CD4-positive, alpha-beta T cell (primary cell): ENCODE measurements around the gene SPATA16. TPM values are rescaled to one million over a fixed set of nuclear protein-coding genes. Genes with fewer than 3 reads are reported as not detected.

ENCODE experiments used
- ATAC-seq: fragments of 200-7000 bp; cut with Tn5 transposase; one replicate; pipeline ENCODE4 v1.10.0; 2022; ENCODE audit warnings: mild to moderate bottlenecking; ENCODE audit not compliant: poor library complexity
- CTCF ChIA-PET: fragments of 350-600 bp; sonication (Branson Sonifier 250); formaldehyde crosslinking; loops from one replicate; lab custom pipeline; 2021; ENCODE audit warnings: antibody characterized with exemption, inconsistent platforms; lab: Charles Lee
- POLR2A ChIA-PET: fragments of 350-600 bp; sonication (Branson Sonifier 250); formaldehyde crosslinking; loops from one replicate; lab custom pipeline; 2021; ENCODE audit warnings: antibody characterized with exemption, inconsistent platforms; lab: Charles Lee
- DNase-seq, 14 experiments: peaks; one replicate each; pipeline ENCODE4 v3.0.0-alpha.2; 2013 to 2020; ENCODE audit warnings: mixed read lengths in 2 of 14
- H3K27ac ChIP-seq, 2 donors: one replicate each; pipeline versions ENCODE4 v1.5.1 to v1.7.0; 2013; ENCODE audit warnings: low read length in 2 of 2, low read depth in 1 of 2, mild to moderate bottlenecking in 1 of 2
- H3K27me3 ChIP-seq, 2 experiments: 1 replicate in 1 of 2; 2 replicates in 1 of 2; pipeline versions ENCODE4 v1.6.1 to v1.7.0; 2013; ENCODE audit warnings: low read length in 2 of 2, control low read depth in 1 of 2, mild to moderate bottlenecking in 1 of 2, moderate library complexity in 1 of 2; ENCODE audit not compliant: insufficient read depth in 2 of 2, control insufficient read depth in 1 of 2
- H3K36me3 ChIP-seq: one replicate; pipeline ENCODE4 v1.6.1; 2013; ENCODE audit warnings: low read length, control low read depth; ENCODE audit not compliant: insufficient read depth
- H3K4me1 ChIP-seq: one replicate; pipeline ENCODE4 v1.6.1; 2013; ENCODE audit warnings: low read length, control low read depth; ENCODE audit not compliant: insufficient read depth
- H3K4me3 ChIP-seq: one replicate; pipeline ENCODE4 v1.5.1; 2013; ENCODE audit warnings: mild to moderate bottlenecking, low read length, moderate library complexity
- H3K9me3 ChIP-seq, 2 experiments: 1 replicate in 1 of 2; 2 replicates in 1 of 2; pipeline versions ENCODE4 v1.6.1 to v1.7.0; 2013; ENCODE audit warnings: low read length in 2 of 2, mild to moderate bottlenecking in 2 of 2, control low read depth in 1 of 2, moderate library complexity in 1 of 2; ENCODE audit not compliant: control insufficient read depth in 1 of 2, insufficient read depth in 1 of 2
- H3K27ac Mint-ChIP-seq: one replicate; pipeline ENCODE4 v1.8.0; 2020; ENCODE audit warnings: mixed read lengths
- H3K27me3 Mint-ChIP-seq: one replicate; pipeline ENCODE4 v1.8.0; 2021; ENCODE audit warnings: mixed read lengths
- H3K36me3 Mint-ChIP-seq: one replicate; pipeline ENCODE4 v1.8.0; 2021; ENCODE audit warnings: low read depth, mixed read lengths
- H3K4me1 Mint-ChIP-seq: one replicate; pipeline ENCODE4 v1.8.0; 2021; ENCODE audit warnings: low read depth, mixed read lengths
- H3K4me3 Mint-ChIP-seq: one replicate; pipeline ENCODE4 v1.8.0; 2020; ENCODE audit warnings: mild to moderate bottlenecking, mixed read lengths
- H3K9me3 Mint-ChIP-seq: one replicate; pipeline ENCODE4 v1.8.0; 2020; ENCODE audit warnings: mixed read lengths
- intact Hi-C, 2 experiments: fragments of 100-400 bp; cut with DNase I in 1 of 2; cut with micrococcal nuclease in 1 of 2; formaldehyde crosslinking; loops; one replicate each; pipeline versions ENCODE4 v1.15.1 to v1.9.0; 2023 to 2025; cut with DNase I, micrococcal nuclease
- total RNA-seq, 174 experiments: library from RNA in 2 of 174; stranded (reverse) in 2 of 174; gene quantifications; one replicate each; pipeline ENCODE4 v1.2.3 and lab custom pipeline; 2021 to 2026
- TF ChIP-seq, protein P1 (sequence below): fragments of 200-600 bp; IDR thresholded peaks from one replicate; pipeline ENCODE4 v1.8.0; 2022; ENCODE audit warnings: antibody characterized with exemption, mild to moderate bottlenecking

The SPATA16 gene
- total RNA-seq, 2 experiments from 2014 or later, result not detected

DNA sequence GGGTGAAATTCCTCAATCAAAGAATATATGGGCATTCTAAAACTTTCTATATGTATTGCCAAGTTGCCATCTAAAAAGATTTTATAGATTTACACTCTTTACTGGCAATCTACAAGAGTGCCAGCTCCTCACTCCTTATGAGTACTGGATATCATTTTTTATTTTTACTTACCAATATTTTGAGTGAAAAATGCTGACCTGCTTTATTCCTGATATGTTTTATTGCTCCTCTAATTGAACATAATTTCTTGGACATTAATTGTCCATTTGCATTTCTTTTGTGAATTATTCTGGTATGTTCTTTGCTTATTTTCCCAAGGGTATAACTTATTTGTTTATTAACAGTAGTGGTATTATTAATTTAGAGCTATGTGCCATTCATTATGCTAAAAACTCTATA, 293.7 kb downstream of the SPATA16 start:
- ChIA-PET POLR2A (no interaction called here), CTCF (no interaction called here)
- H3K4me1 ChIP-seq, result no peaks in the 10 kb centered on the region
- peaks cover 43% of the 10 kb centered on the region for H3K27me3 Mint-ChIP-seq
- no peak overlapping the region for H3K4me3 Mint-ChIP-seq
- ATAC-seq, result no peak
- no peak overlapping the region for H3K4me3 ChIP-seq
- H3K9me3 Mint-ChIP-seq, result no peaks in the 10 kb centered on the region
- no peaks in the 10 kb centered on the region for H3K4me1 Mint-ChIP-seq
- no peak overlapping the region for H3K27ac ChIP-seq
- intact Hi-C loops, result no loop called here
- TF ChIP-seq, protein P1, sequence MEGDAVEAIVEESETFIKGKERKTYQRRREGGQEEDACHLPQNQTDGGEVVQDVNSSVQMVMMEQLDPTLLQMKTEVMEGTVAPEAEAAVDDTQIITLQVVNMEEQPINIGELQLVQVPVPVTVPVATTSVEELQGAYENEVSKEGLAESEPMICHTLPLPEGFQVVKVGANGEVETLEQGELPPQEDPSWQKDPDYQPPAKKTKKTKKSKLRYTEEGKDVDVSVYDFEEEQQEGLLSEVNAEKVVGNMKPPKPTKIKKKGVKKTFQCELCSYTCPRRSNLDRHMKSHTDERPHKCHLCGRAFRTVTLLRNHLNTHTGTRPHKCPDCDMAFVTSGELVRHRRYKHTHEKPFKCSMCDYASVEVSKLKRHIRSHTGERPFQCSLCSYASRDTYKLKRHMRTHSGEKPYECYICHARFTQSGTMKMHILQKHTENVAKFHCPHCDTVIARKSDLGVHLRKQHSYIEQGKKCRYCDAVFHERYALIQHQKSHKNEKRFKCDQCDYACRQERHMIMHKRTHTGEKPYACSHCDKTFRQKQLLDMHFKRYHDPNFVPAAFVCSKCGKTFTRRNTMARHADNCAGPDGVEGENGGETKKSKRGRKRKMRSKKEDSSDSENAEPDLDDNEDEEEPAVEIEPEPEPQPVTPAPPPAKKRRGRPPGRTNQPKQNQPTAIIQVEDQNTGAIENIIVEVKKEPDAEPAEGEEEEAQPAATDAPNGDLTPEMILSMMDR, result no peak
- H3K27ac Mint-ChIP-seq, result no peak overlapping the region
- no peaks in the 10 kb centered on the region for H3K9me3 ChIP-seq
- no peaks in the 10 kb centered on the region for H3K36me3 Mint-ChIP-seq
- H3K27me3 ChIP-seq, result peaks cover 5 to 7% of the 10 kb centered on the region in 2 experiments
- DNase-seq, result no peak
- H3K36me3 ChIP-seq, result no peaks in the 10 kb centered on the region

- Mint-ChIP-seq H3K36me3 (no peaks in the 10 kb centered on the region), H3K9me3 (no peaks in the 10 kb centered on the region), H3K27ac (no peak overlapping the region), H3K4me3 (no peak overlapping the region), H3K4me1 (no peaks in the 10 kb centered on the region), H3K27me3 (peaks cover 43% of the 10 kb centered on the region)
- POLR2A ChIA-PET, result no interaction called here
- DNase-seq (no peak), ATAC-seq (no peak)
- Histone ChIP-seq H3K27me3 (peaks cover 5 to 7% of the 10 kb centered on the region in 2 experiments), H3K27ac (no peak overlapping the region), H3K36me3 (no peaks in the 10 kb centered on the region), H3K9me3 (no peaks in the 10 kb centered on the region), H3K4me1 (no peaks in the 10 kb centered on the region), H3K4me3 (no peak overlapping the region)
- CTCF ChIA-PET, result no interaction called here
- TF ChIP-seq, protein P1, result no peak
- intact Hi-C loops, result no loop called here
Measured at GRCh38 chr3:172846706-172847105, 294.3 kb downstream of the SPATA16 start.

GRCh38 chr3:172846103-172846561, 294.9 kb downstream of the SPATA16 start:
- ATAC-seq, result no peak
- peak in 1 of 14 experiments; percentile 10 for DNase-seq
- TF ChIP-seq, protein P1, result no peak
- Mint-ChIP-seq H3K4me1 (no peaks in the 10 kb centered on the region), H3K27me3 (peaks cover 41% of the 10 kb centered on the region), H3K36me3 (no peaks in the 10 kb centered on the region), H3K27ac (no peak overlapping the region), H3K4me3 (no peak overlapping the region), H3K9me3 (no peaks in the 10 kb centered on the region)
- Histone ChIP-seq H3K4me1 (no peaks in the 10 kb centered on the region), H3K27ac (no peak overlapping the region), H3K9me3 (no peaks in the 10 kb centered on the region), H3K27me3 (peaks cover 5 to 7% of the 10 kb centered on the region in 2 experiments), H3K4me3 (no peak overlapping the region), H3K36me3 (no peaks in the 10 kb centered on the region)
- ChIA-PET CTCF (no interaction called here), POLR2A (no interaction called here)
- intact Hi-C loops, result no loop called here
